Memory B cell (primary cell): ENCODE data around the gene PSMD6.

ENCODE experiments used
- ATAC-seq: fragments of 150-1000 bp; cut with Tn5 transposase; 2 replicates; pipeline ENCODE4 v1.10.0; 2021; ENCODE audit warnings: low read depth, mild to moderate bottlenecking, moderate library complexity
- DNase-seq, 2 donors: peaks; one replicate each; pipeline ENCODE4 v3.0.0; 2022; ENCODE audit warnings: low spot score in 2 of 2
- H3K27ac Mint-ChIP-seq: one replicate; pipeline ENCODE4 v1.8.0; 2022; ENCODE audit warnings: mild to moderate bottlenecking, moderate library complexity, mixed read lengths
- H3K27me3 Mint-ChIP-seq: one replicate; pipeline ENCODE4 v1.8.0; 2022; ENCODE audit warnings: mixed read lengths
- H3K36me3 Mint-ChIP-seq: one replicate; pipeline ENCODE4 v1.8.0; 2022; ENCODE audit warnings: mild to moderate bottlenecking, mixed read lengths
- H3K4me1 Mint-ChIP-seq: one replicate; pipeline ENCODE4 v1.8.0; 2022; ENCODE audit warnings: mixed read lengths
- H3K4me3 Mint-ChIP-seq: one replicate; pipeline ENCODE4 v1.8.0; 2022; ENCODE audit warnings: mild to moderate bottlenecking, moderate library complexity, mixed read lengths
- H3K9me3 Mint-ChIP-seq: one replicate; pipeline ENCODE4 v1.8.0; 2022; ENCODE audit warnings: mixed read lengths

The PSMD6 gene

DNA sequence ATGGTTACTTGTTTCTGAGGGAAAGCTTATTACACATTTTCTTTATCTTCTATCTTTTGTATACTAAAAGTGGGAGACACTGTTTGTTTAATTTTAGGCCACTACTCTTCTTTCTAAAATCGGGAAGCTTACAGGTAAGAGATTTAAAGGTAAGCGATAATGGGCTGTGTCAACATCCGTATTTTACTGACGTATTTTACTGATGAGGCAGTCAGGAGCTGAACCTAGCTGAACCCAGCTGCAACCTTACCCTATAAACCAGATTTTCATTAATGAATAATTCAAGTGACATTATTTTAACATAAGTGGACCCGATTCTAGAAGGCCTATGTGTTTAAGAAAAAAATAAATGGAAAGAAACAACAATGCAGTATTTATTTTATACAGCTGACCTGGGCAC is 13.1 kb downstream of the PSMD6 start:
- DNase-seq (no peak), ATAC-seq (no peak)
- H3K36me3 Mint-ChIP-seq, result peaks cover 34% of the 10 kb centered on the region
- no peak overlapping the region for H3K27ac Mint-ChIP-seq
- H3K4me1 Mint-ChIP-seq, result peaks cover 10% of the 10 kb centered on the region
- H3K9me3 Mint-ChIP-seq, result no peaks in the 10 kb centered on the region
- H3K4me3 Mint-ChIP-seq, result no peak overlapping the region
- no peaks in the 10 kb centered on the region for H3K27me3 Mint-ChIP-seq

DNA sequence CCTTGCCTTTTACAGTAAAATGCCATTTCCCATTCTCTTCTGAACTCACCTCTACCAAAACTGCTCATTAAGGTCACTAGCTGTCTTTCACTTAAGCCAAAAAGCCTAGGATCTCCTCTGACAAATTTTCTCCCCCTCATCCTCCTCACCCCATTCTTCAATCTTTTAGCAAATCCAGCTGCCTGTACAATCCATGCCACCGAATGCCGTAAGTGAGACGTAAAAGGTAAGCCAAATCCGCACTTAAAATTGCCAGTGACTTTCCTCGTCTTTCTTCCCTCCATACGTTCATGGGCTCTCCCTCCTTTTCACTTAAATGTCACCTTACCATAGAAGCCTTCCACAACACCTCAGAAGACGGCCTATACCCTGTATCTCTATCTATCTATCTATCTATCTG is 13.8 kb downstream of the PSMD6 start:
- no peak for ATAC-seq
- peaks cover 7% of the 10 kb centered on the region for H3K4me1 Mint-ChIP-seq
- no peak overlapping the region for H3K4me3 Mint-ChIP-seq
- H3K36me3 Mint-ChIP-seq, result peaks cover 30% of the 10 kb centered on the region
- no peaks in the 10 kb centered on the region for H3K27me3 Mint-ChIP-seq
- H3K9me3 Mint-ChIP-seq, result no peaks in the 10 kb centered on the region
- H3K27ac Mint-ChIP-seq, result peak overlapping the region; percentile 60
- no peak for DNase-seq

- DNase-seq (no peak), ATAC-seq (no peak)
- H3K27me3 Mint-ChIP-seq, result no peaks in the 10 kb centered on the region
- peaks cover 25% of the 10 kb centered on the region for H3K36me3 Mint-ChIP-seq
- peaks cover 7% of the 10 kb centered on the region for H3K4me1 Mint-ChIP-seq
- H3K4me3 Mint-ChIP-seq, result no peak overlapping the region
- peak overlapping the region; percentile 60 for H3K27ac Mint-ChIP-seq
- no peaks in the 10 kb centered on the region for H3K9me3 Mint-ChIP-seq
Measured at GRCh38 chr3:64008487-64009351, 14.6 kb downstream of the PSMD6 start.

GRCh38 chr3:64008017-64008416 is 15.3 kb downstream of the PSMD6 start:
- H3K9me3 Mint-ChIP-seq, result no peaks in the 10 kb centered on the region
- H3K27ac Mint-ChIP-seq, result peak overlapping the region; percentile 7
- ATAC-seq (no peak), DNase-seq (no peak)
- no peak overlapping the region for H3K4me3 Mint-ChIP-seq
- H3K4me1 Mint-ChIP-seq, result peaks cover 7% of the 10 kb centered on the region
- H3K27me3 Mint-ChIP-seq, result no peaks in the 10 kb centered on the region
- H3K36me3 Mint-ChIP-seq, result peaks cover 21% of the 10 kb centered on the region

GRCh38 chr3:64003589-64003988 is 19.7 kb downstream of the PSMD6 start:
- ATAC-seq (no peak), DNase-seq (no peak)
- no peak overlapping the region for H3K27ac Mint-ChIP-seq
- H3K36me3 Mint-ChIP-seq, result peaks cover 13% of the 10 kb centered on the region
- H3K4me3 Mint-ChIP-seq, result no peak overlapping the region
- H3K9me3 Mint-ChIP-seq, result no peaks in the 10 kb centered on the region
- no peaks in the 10 kb centered on the region for H3K27me3 Mint-ChIP-seq
- H3K4me1 Mint-ChIP-seq, result no peaks in the 10 kb centered on the region

DNA sequence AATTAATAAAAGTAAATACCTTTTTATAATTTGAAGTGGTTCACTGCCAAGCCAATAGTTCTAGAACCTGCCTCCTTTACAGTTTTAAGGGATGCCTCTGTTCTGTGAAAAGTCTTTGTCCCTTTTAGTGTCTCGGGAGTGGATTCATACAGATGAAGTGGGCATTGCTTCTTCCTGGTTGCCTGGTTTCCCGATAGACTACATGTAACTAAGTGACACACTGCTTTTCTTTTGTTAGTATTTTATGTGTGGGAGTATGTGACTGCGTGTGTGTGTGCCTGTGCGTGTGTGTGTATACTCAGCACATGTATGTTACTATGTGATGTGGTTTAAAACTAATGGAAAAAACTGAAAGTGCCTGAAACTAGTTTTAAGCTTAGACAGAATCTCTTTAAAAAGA is 21.1 kb downstream of the PSMD6 start:
- no peaks in the 10 kb centered on the region for H3K4me1 Mint-ChIP-seq
- H3K27me3 Mint-ChIP-seq, result no peaks in the 10 kb centered on the region

GRCh38 chr3:64000453-64001055 is 22.7 kb downstream of the PSMD6 start:
- Mint-ChIP-seq H3K27me3 (no peaks in the 10 kb centered on the region), H3K9me3 (no peaks in the 10 kb centered on the region), H3K4me3 (no peak overlapping the region), H3K4me1 (no peaks in the 10 kb centered on the region), H3K27ac (no peak overlapping the region), H3K36me3 (peaks cover 26% of the 10 kb centered on the region)
- DNase-seq, result no peak
- no peak for ATAC-seq

More for the DNA sequence above, 21.1 kb downstream of the PSMD6 start:
- Mint-ChIP-seq H3K36me3 (peaks cover 16% of the 10 kb centered on the region), H3K27ac (no peak overlapping the region), H3K4me3 (no peak overlapping the region), H3K9me3 (no peaks in the 10 kb centered on the region)
- DNase-seq, result no peak
- no peak for ATAC-seq

DNA sequence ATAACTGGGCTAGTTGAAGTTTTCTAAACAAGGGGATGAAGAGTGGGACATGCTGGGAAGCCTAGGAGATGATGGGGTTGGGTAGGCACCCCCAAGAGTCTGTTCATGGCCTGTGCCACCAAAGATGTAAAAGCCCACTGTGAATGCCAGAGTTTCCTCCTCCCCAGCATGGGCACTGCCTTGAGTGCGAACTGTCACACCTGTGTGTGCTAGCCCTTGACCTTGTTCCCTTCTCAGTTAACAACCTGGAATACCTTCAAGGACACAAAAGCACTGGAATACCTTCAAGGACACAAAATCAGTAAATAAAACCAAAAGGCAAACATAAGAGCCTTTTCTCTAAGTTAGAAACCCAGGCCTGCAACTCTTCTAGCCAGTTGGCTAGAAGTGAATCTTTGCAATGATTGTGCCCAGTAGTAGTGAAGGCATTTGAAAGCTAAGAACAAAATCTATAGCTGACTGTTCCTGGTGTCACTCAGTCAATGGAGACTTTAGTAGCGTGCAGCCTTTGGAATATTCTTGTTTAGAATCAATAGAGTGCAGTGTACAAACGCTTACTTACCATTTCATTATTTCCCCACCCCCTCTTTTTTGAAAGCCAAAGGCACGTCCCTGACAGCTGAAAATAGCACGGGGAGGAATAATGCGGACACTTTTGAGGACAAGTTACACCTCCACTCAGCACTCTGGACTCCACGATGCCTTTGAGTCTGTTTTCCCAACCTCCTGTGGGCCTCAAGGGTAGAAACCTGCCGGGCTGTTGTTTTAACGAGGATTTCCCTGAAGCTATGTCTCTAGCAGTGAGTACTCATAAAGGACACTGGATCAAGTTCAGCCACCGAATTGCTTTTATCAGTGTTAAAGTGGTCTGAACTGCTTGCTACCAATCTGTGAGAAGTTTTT is 24.2 kb downstream of the PSMD6 start:
- no peak for ATAC-seq
- no peaks in the 10 kb centered on the region for H3K27me3 Mint-ChIP-seq
- H3K36me3 Mint-ChIP-seq, result peaks cover 35% of the 10 kb centered on the region
- no peaks in the 10 kb centered on the region for H3K4me1 Mint-ChIP-seq
- no peak overlapping the region for H3K4me3 Mint-ChIP-seq
- H3K27ac Mint-ChIP-seq, result peak overlapping the region; percentile 5
- no peaks in the 10 kb centered on the region for H3K9me3 Mint-ChIP-seq
- DNase-seq, result no peak

DNA sequence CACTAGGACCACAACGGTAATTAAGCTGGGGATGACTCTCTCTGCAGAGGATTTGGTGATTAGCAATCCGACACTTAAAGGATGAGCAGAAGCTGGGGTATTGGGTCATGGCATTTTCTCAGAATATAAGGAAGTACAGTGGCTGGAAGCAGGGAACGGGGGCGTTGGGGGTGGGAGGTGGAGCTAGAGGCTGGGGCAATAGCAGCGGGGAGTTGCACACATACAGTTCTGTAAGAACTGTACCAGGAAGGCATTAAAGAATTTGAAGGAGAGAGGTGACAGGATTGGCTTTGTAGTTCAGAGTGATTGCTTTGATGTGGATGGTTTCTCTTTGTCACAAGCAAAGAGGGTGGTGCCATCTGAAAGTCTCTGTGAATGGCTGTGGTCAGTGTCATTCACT is 28.2 kb downstream of the PSMD6 start:
- Mint-ChIP-seq H3K9me3 (no peaks in the 10 kb centered on the region), H3K4me3 (no peak overlapping the region), H3K27me3 (no peaks in the 10 kb centered on the region), H3K4me1 (no peaks in the 10 kb centered on the region), H3K36me3 (peaks cover 40% of the 10 kb centered on the region), H3K27ac (no peak overlapping the region)
- ATAC-seq (no peak), DNase-seq (no peak)

GRCh38 chr3:63993653-63994079 is 29.6 kb downstream of the PSMD6 start:
- H3K27ac Mint-ChIP-seq, result no peak overlapping the region

DNA sequence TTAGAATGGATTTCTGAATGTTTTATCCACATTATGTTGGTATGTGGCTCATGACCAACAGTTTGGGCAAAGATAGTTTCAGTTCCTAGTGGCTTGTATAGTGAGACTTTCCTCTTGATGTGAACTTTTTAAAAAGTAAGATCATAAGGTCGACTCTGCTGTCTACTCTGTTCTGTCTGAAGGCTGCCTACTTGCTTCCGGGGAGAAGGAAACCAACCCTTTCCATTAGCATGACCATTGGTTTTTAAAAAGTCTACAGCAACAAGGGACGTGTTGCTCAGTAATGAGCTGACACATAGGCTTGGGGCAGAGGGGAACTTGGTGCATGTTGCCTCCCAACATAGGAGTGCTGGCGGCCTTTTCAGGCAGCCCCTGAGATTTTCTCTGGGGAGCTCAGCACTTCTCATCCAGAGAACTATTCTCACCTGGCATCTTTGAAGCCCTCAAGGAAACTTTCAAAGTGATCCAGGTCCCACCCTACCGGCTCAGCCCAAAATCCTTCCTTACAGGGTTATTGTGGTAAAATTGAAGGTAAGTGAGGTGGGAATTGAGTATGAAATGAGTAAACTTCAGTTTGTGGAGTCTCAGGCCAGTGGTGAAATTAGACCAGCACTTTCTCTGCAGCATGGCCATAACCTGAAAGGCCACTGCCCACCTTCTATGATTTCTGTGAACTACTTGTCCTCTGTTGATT is 30.6 kb downstream of the PSMD6 start:
- H3K27me3 Mint-ChIP-seq, result no peaks in the 10 kb centered on the region
- H3K9me3 Mint-ChIP-seq, result no peaks in the 10 kb centered on the region
- DNase-seq, result no peak
- H3K27ac Mint-ChIP-seq, result peak overlapping the region; percentile 14
- no peaks in the 10 kb centered on the region for H3K4me1 Mint-ChIP-seq
- no peak for ATAC-seq
- H3K36me3 Mint-ChIP-seq, result peaks cover 43% of the 10 kb centered on the region
- H3K4me3 Mint-ChIP-seq, result no peak overlapping the region

More at GRCh38 chr3:63993653-63994079, 29.6 kb downstream of the PSMD6 start:
- H3K9me3 Mint-ChIP-seq, result no peaks in the 10 kb centered on the region
- no peaks in the 10 kb centered on the region for H3K4me1 Mint-ChIP-seq
- no peaks in the 10 kb centered on the region for H3K27me3 Mint-ChIP-seq
- H3K36me3 Mint-ChIP-seq, result peaks cover 40% of the 10 kb centered on the region
- ATAC-seq (peak; percentile 83), DNase-seq (peak; percentile 18 to 30)
- no peak overlapping the region for H3K4me3 Mint-ChIP-seq

DNA sequence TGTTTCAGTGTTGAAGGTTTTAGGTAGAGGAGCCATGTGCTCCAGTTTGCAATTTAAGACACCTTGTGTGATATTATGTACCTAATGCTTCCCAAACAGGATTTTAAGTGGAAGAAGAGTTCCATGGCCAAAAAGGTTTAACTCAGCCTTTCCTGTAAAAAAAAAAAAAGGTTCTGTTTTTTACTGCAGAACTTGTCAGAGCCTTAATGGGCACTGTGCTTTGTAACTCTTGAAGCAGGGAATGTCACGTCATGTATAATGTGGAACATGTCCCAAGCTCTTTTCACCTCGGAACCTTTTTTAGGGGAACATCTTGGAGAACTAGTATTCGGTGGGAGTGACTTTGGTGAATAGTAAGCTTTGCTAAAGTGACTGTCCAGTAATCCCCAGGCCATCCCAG is 31.6 kb downstream of the PSMD6 start:
- ATAC-seq (no peak), DNase-seq (no peak)
- Mint-ChIP-seq H3K27me3 (no peaks in the 10 kb centered on the region), H3K4me1 (no peaks in the 10 kb centered on the region), H3K4me3 (no peak overlapping the region), H3K36me3 (peaks cover 45% of the 10 kb centered on the region), H3K27ac (peak overlapping the region; percentile 18), H3K9me3 (no peaks in the 10 kb centered on the region)

- Mint-ChIP-seq H3K9me3 (no peaks in the 10 kb centered on the region), H3K27me3 (no peaks in the 10 kb centered on the region), H3K4me1 (no peaks in the 10 kb centered on the region), H3K36me3 (peaks cover 41% of the 10 kb centered on the region), H3K27ac (peak overlapping the region; percentile 18), H3K4me3 (no peak overlapping the region)
- ATAC-seq (no peak), DNase-seq (no peak)
Measured at GRCh38 chr3:63990733-63991132, 32.6 kb downstream of the PSMD6 start.
